Measurements from ENCODE around the gene WIPI1.

DNA sequence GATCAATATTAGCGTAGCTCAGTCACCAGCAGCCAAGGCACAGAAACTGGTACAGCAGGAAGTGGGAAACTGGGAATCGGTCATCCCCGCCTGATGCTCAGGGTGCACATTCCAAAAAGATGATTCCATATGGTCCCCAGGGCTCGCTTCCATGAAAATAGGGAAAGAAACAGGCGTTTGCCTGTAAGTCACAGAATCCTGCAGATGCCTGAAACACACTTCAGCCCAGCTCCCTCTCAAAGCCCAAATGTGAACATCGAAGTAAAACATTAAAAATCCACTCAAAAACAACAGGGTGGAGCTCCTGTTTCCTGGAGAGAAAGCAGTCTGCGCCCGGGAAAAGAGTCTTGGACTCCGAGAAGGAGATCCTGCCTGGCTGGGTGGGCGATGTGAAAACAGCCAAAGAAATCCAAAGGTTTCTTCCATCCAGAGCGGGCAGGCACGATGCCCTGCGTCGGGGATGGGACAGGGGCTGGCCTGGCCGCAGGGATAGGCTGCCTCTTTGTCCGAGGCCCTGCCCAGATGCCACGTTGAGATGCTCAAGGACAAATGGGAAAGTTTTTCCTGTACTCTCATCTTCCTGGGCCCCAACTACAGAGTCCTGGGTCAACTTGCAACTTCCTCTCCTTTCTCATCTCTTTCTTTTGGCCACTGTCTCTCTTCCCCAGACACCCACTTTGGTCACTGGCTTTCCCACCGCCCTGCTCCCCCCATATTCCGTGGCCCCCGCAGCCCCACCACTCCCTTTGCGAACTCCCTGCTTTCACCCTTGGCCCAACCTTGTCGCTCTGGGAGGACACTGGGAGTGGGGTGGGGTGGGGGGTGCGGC, 743 bp downstream of the WIPI1 start:
- TF ChIP-seq EZH2 (IDR thresholded peaks at IDR 0.05) (no peak), POLR2AphosphoS5 (IDR thresholded peaks at IDR 0.05; ENCODE audit: borderline replicate concordance, low read depth, low read length) (no peak), FOXP2 (optimal IDR thresholded peaks at IDR 0.05; ENCODE audit: control extremely low read depth, extremely low read length, insufficient read depth) (no peak)

Data from SK-N-MC (cell line).